Amygdala (tissue), 56 donors: Measurements from ENCODE around the gene COX7B2.

Source experiments
- DNase-seq, 56 donors: peaks; one replicate each; lab custom pipeline; 2025; lab: John Stamatoyannopoulos, UW

The COX7B2 gene

DNA sequence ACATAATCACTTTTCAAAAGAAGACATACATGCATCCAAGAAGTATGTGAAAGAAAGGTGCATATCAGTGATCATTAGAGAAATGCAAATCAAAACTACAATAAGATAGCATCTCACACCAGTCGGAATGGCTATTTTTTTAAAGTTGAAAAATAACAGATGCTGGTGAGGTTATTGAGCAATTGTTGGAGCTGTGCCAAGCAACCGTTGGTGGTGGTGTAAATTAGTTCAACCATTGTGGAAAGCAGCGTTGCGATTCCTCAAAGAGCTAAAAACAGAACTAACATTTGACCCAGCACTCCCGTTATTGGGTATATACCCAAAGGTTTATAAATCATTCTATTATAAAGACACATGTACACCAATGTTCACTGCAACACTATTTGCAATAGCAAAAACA is 14.2 kb downstream of the COX7B2 start:
- DNase-seq = peak in 1 of 56 donors; percentile 6

DNA sequence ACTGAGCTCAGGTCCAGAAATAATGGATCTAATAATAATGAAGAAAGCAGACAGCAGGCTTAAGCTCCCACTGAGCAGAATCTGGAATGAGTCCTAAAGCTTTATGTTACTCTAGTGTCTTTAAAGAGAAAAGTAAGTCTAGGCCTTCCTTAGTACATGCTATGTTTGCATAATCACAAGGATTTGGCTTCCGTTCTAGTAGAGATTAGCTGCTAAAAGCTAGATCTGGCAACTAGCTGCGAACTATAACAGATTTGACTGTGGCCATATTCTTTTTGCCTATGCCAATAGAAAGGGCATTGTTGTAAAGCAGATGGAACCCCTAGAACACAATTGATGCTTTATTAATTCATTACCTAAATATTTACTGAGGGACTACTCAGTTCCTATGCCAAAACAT is 19.0 kb downstream of the COX7B2 start:
- DNase-seq = no peak

DNA sequence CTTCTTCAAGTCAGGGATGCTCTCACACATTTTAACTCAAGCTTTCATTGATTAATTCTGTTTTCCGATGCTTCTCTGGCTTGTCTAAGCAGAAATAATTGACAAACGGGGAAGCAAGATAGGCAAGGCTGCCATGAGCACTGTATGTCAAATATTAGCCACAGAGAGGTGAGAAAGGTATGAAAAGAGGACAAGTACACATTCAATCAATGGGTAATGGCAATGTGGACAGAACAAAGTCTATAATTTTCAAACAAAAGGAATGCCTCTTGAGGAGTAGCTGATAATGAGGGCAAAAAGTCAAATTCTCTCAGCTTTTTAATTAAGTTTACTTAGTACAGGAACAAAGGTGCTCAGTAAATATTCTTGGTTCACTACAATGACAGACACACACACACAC is 19.6 kb downstream of the COX7B2 start:
- no peak for DNase-seq

DNA sequence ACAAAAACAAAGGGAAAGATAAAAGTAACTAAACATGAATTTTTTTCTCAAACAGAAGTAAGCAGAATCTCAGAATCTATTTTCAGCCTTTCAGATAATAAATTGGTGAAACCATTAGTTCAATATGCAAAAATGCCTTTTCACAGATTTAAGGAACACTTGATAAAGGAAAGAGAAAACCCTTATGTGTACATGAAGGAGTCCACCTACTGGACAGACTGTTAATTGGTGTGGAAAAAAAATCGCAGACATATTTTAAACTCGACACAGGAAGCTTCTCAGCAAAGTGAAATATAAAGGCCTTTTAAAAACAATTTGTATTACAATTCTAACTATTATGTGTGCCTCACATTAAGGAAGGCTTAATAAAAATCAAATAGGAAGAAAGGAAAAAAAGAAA is 22.3 kb downstream of the COX7B2 start:
- DNase-seq = no peak

GRCh38 chr4:46878641-46879040 is 30.4 kb downstream of the COX7B2 start:
- DNase-seq = no peak

- DNase-seq = no peak
Observed at GRCh38 chr4:46874811-46875210, 34.2 kb downstream of the COX7B2 start.

- DNase-seq = no peak
Observed at GRCh38 chr4:46870411-46870810, 38.6 kb downstream of the COX7B2 start.

DNA sequence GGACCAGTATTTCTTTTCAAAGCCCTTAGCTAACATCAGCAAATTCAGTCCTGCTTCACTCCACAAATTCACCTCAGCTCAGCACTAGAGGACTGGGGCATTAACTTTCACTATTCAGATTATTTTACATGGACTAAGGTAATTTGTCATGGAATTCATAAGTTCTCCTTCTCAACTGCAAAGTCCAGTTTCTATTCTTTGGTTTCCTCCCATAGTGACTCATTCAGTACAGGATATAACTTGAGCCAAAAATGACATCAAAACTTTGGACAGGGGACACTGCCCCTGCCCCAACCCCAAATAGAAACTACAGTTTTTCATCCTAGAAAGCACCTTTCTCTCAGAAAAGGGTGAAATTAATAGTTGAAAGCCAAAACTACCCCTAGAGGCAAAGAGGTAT is 52.7 kb downstream of the COX7B2 start:
- DNase-seq = no peak

DNA sequence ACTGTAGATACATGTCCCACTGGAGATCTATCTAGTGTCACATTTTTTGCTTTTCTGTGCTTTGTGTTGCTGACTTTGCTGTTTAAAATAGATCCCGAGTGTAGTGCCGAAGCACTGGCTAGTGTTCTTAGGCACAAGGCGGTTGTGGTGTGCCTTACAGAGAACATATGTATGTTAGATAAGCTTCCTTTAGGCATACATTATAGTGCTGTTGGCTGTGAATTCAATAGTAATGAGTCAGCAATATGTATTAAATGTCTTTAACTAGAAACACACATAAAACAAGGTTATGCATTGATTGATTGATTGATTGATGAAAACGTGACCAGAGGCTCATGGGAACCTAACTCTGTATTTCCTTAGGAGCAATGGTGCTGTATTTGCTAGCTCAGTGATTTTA is 56.2 kb downstream of the COX7B2 start:
- no peak for DNase-seq

DNA sequence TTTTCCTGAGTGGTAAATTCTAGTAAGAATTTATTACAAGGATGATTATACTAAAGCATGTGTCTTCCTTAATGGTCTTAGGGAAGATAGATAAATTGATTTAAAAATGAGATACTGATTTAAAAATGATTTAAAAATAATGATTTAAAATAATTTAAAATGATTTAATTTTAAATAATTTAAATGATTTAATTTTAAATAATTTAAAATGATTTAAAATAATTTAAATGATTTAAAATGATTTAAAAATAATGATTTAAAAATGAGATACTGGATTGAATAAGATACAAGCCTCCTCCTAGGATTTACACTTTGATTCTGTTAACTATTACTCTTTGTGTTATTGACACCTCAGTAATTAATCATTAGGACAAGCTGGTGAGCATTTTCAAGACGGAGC is 59.0 kb downstream of the COX7B2 start:
- no peak for DNase-seq

GRCh38 chr4:46844325-46844917 is 64.6 kb downstream of the COX7B2 start:
- peak in 25 of 56 donors; percentile 0 to 76 (median 8) for DNase-seq

- DNase-seq = peak in 19 of 56 donors; percentile 1 to 46 (median 7)
Observed at GRCh38 chr4:46839128-46839527, 69.9 kb downstream of the COX7B2 start.

GRCh38 chr4:46837639-46838038 is 71.4 kb downstream of the COX7B2 start:
- no peak for DNase-seq

GRCh38 chr4:46836584-46836983 is 72.5 kb downstream of the COX7B2 start:
- no peak for DNase-seq

DNA sequence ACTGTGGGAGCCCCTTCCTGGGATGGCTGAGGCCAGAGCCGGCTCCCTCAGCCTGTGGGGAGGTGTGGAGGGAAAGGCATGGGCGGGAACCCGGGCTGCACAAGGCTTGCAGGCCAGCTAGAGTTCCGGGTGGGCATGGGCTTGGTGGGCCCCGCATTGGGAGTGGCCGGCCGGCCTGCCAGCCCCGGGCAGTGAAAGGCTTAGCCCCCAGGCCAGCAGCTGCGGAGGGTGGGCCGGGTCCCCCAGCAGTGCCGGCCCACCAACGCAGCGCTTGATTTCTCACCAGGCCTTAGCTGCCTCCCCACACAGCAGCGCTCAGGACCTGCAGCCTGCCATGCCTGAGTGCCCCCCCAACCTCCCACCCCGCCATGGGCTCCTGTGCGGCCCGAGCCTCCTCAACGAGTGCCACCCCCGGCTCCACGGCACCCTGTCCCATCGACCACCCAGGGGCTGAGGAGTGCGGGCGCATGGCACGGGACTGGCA is 78.0 kb downstream of the COX7B2 start:
- no peak for DNase-seq

- no peak for DNase-seq
Observed at GRCh38 chr4:46820154-46820553, 88.9 kb downstream of the COX7B2 start.

DNA sequence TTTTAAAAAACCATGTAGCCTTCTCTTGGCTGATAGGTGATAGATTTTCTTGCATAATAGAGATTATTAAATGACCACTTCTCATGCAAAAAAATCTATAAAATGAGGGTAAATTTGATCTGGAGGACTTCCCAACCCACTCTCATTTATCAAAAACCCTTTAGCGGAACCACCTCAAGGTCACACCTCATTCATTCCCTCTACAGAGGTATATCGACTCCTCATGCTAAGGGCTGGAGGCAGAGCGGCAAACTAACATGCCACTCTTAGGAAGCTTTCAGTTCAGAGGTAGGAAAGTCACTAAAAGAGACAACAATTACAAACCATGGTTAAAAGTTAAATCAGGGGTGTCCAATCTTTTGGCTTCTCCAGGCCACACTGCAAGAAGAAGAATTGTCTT is 90.0 kb downstream of the COX7B2 start:
- no peak for DNase-seq

GRCh38 chr4:46818604-46819003 is 90.4 kb downstream of the COX7B2 start:
- no peak for DNase-seq

DNA sequence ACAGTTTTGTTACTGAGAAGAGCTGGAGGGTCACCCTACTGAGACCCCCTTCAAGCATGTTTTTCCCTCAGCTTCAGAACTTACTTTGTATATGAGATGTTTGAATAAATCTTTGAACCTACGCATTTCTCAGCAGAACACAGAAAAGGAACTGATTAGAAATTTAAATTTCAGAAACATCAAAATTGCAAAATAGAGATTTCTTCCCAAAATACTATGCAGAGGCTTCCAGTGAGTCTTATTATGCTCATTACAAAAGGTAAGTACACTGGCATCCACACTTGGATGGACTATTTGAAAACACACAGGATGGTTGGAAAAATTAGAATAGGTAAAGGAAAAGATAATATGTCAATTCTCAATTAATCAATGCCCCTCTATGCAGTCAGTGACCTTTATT is 91.2 kb downstream of the COX7B2 start:
- no peak for DNase-seq

DNA sequence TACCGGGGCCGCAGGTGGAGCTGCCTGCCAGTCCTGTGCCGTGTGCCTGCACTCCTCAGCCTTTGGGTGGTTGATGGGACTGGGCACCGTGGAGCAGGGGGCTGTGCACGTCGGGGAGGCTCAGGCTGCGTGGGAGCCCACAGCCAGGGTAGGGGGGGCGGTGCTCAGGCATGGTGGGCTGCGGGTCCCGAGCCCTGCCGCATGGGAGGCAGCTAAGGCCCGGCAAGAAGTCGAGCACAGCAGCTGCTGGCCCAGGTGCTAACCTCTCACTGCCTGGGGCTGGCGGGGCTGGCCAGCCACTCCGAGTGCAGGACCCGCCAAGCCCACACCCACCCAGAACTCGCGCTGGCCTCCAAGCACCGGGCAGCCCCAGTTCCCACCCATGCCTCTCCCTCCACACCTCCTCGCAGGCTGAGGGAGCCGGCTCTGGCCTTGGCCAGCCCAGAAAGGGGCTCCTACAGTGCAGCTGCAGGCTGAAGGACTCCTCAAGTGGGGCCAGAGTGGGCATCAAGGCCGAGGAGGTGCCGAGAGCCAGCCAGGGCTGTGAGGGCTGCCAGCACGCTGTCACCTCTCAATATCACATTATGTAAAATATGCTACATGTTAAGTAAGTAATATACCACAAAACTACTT is 104.1 kb downstream of the COX7B2 start:
- no peak for DNase-seq

GRCh38 chr4:46793036-46793435 is 116.0 kb downstream of the COX7B2 start:
- no peak for DNase-seq

DNA sequence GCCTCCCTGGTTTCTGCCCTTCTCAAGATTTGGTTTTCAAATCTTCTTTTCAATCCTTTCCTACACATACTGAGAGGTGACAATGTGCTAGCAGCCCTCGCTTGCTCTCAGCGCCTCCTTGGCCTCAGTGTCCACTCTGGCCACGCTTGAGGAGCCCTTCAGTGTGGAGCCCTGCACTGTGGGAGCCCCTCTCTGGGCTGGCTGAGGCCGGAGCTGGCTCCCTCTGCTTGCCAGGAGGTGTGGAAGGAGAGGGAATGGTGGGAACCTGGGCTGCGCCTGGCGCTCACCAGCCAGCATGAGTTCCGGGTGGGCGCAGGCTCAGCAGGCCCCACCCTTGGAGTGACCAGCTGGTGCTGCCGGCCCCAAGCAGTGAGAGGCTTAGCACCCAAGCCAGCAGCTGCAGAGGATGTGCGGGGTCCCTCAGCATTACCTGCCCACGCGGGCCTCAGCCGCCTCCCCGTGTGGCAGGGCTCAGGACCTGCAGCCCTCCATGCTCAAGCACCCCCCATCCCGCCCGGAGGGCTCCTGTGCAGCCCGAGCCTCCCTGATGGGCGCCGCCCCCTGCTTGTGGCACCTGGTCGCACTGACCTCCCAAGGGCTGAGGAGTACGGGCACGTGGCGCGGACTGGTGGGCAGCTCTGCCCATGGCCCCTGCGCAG is 127.5 kb downstream of the COX7B2 start:
- DNase-seq = no peak
